ENCODE data around the gene PTPRU. TPM values are rescaled to one million over a fixed set of nuclear protein-coding genes. Genes with fewer than 3 reads are reported as not detected.

PTPRU gene
- total and polyA plus RNA-seq, 2 experiments from 2014 or later = 8.0 to 105 TPM

GRCh38 chr1:29208442-29208841 lies 27.9 kb upstream of the PTPRU start (continued):
- TF ChIP-seq ZNF462 (CRISPR knock-in tag; IDR thresholded peaks at IDR 0.05) = no peak
- TF ChIP-seq CREB1 (CRISPR knock-in tag; IDR thresholded peaks at IDR 0.05; ENCODE audit: low read depth) = no peak

- Histone ChIP-seq H3K4me2 (no peak overlapping the region), H3K79me2 (replicated peaks; ENCODE audit: insufficient read depth) (no peaks in the 10 kb centered on the region), H3K36me3 (ENCODE audit: insufficient read depth) (peaks cover 9% of the 10 kb centered on the region; the same call in 1 of the 2 replicates), H3K27ac (ENCODE audit: low read depth) (no peak overlapping the region), H3F3A (replicated peaks; ENCODE audit: low read depth) (no peaks in the 10 kb centered on the region), H3K4me1 (ENCODE audit: insufficient read depth) (no peaks in the 10 kb centered on the region), H3K4me3 (no peak overlapping the region), H4K20me1 (replicated peaks; ENCODE audit: insufficient read depth) (no peaks in the 10 kb centered on the region; the same call in 1 of the 2 replicates), H2AFZ (no peak overlapping the region), H3K9me2 (ENCODE audit: insufficient read depth) (no peaks in the 10 kb centered on the region), H3K27me3 (ENCODE audit: insufficient read depth) (no peaks in the 10 kb centered on the region)
- Mint-ChIP-seq H3K27ac (no peak overlapping the region), H3K9me3 (no peaks in the 10 kb centered on the region; the same call in 2 of the 3 replicates), H3K27me3 (ENCODE audit: insufficient read depth, low read depth, poor library complexity) (peaks cover 6% of the 10 kb centered on the region), H3K4me3 (no peak overlapping the region), H3K4me1 (no peaks in the 10 kb centered on the region), H3K36me3 (ENCODE audit: low read depth) (peaks cover 43% of the 10 kb centered on the region)
- TF ChIP-seq ZNF114 (CRISPR knock-in tag; IDR thresholded peaks at IDR 0.05) (no peak), EZH2phosphoT487 (IDR thresholded peaks at IDR 0.05; ENCODE audit: unreplicated experiment) (no peak), ETS1 (IDR thresholded peaks at IDR 0.05) (no peak), ZNF331 (CRISPR knock-in tag; IDR thresholded peaks at IDR 0.05; ENCODE audit: low read depth) (no peak), NANOG (IDR thresholded peaks at IDR 0.05; ENCODE audit: borderline replicate concordance) (no peak), REST (IDR thresholded peaks at IDR 0.05; ENCODE audit: unreplicated experiment) (no peak), JUNB (IDR thresholded peaks at IDR 0.05; ENCODE audit: unreplicated experiment) (no peak), STAT1 (IDR thresholded peaks at IDR 0.05; ENCODE audit: unreplicated experiment) (no peak)
- no peak for DNase-seq (ENCODE audit: low spot score)
- ATAC-seq = no peak
Measured at GRCh38 chr1:29209173-29209572, 27.1 kb upstream of the PTPRU start.

All from GM23338 (cell line).